ENCODE data around the gene FMNL1.

Gene FMNL1

DNA sequence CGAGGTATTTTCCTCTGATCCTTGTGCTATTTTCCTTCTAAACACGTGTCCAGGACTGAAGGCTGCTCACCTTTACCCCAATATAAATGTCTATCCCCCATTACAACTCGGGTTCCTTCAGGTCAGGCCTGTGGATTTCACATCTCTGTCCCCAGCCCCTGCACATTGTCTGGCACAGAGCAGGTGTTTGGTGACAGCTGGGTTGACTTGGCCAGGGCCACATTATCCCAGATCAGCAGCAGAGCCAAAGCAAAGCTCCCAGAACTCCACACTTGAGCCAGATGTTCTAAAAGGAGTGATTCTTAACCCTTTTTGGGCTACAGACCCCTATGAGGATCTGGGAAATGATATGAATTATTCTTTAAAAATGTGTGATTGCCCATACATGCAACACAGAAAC lies 58.2 kb downstream of the FMNL1 start:
- in situ Hi-C loops (cut with MboI; ENCODE audit: low pct_unique_long_range_greater_than_20kb, low sequenced_read_pairs, unreplicated experiment): loop anchor here (5.0 kb wide), 1 partner anchor 107 kb away; no protein-coding TSS in a partner anchor
- DNase-seq (ENCODE audit: low spot score): no peak
- TF ChIP-seq, protein P1, sequence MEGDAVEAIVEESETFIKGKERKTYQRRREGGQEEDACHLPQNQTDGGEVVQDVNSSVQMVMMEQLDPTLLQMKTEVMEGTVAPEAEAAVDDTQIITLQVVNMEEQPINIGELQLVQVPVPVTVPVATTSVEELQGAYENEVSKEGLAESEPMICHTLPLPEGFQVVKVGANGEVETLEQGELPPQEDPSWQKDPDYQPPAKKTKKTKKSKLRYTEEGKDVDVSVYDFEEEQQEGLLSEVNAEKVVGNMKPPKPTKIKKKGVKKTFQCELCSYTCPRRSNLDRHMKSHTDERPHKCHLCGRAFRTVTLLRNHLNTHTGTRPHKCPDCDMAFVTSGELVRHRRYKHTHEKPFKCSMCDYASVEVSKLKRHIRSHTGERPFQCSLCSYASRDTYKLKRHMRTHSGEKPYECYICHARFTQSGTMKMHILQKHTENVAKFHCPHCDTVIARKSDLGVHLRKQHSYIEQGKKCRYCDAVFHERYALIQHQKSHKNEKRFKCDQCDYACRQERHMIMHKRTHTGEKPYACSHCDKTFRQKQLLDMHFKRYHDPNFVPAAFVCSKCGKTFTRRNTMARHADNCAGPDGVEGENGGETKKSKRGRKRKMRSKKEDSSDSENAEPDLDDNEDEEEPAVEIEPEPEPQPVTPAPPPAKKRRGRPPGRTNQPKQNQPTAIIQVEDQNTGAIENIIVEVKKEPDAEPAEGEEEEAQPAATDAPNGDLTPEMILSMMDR (IDR thresholded peaks at IDR 0.05; ENCODE audit: extremely low read depth, insufficient read depth, missing control alignments): no peak

GRCh38 chr17:45282683-45283644 lies 61.3 kb downstream of the FMNL1 start:
- DNase-seq (ENCODE audit: low spot score): no peak
- TF ChIP-seq, protein P1 (IDR thresholded peaks at IDR 0.05; ENCODE audit: extremely low read depth, insufficient read depth, missing control alignments): no peak
- in situ Hi-C loops (cut with MboI; ENCODE audit: low pct_unique_long_range_greater_than_20kb, low sequenced_read_pairs, unreplicated experiment): no loop called here

DNA sequence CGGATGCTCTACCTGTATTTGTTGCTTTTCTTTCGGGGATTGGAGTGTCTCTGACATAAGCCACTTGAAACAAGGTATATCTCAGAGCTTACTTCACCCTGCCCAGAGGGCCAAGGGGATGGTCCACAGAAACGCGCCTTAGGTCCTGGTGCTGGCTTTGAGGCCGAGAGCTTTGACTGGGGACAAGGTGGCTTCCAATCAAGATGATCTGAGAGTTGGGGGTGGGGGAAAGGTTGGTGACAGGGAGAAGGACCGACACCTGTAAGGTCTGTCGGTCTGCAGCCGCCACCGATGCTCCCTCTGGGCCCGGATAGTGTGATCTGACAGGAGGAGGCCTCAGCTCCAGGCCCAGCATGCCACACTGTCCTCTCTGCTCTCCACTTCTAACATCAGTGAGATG lies 62.0 kb downstream of the FMNL1 start:
- TF ChIP-seq, protein P1 (IDR thresholded peaks at IDR 0.05; ENCODE audit: extremely low read depth, insufficient read depth, missing control alignments): no peak
- no peak for DNase-seq (ENCODE audit: low spot score)
- in situ Hi-C loops (cut with MboI; ENCODE audit: low pct_unique_long_range_greater_than_20kb, low sequenced_read_pairs, unreplicated experiment): no loop called here

GRCh38 chr17:45284176-45285140 lies 62.8 kb downstream of the FMNL1 start:
- no peak for DNase-seq (ENCODE audit: low spot score)
- TF ChIP-seq, protein P1 (IDR thresholded peaks at IDR 0.05; ENCODE audit: extremely low read depth, insufficient read depth, missing control alignments): peak; percentile 44
- in situ Hi-C loops (cut with MboI; ENCODE audit: low pct_unique_long_range_greater_than_20kb, low sequenced_read_pairs, unreplicated experiment): no loop called here

- in situ Hi-C loops (cut with MboI; ENCODE audit: low pct_unique_long_range_greater_than_20kb, low sequenced_read_pairs, unreplicated experiment): no loop called here
- TF ChIP-seq, protein P1 (IDR thresholded peaks at IDR 0.05; ENCODE audit: extremely low read depth, insufficient read depth, missing control alignments): no peak
- DNase-seq (ENCODE audit: low spot score): no peak
Observed at GRCh38 chr17:45286286-45286685, 64.6 kb downstream of the FMNL1 start.

All from GM13977 (cell line).